ENCODE results near the gene ERLEC1. TPM values are rescaled to one million over a fixed set of nuclear protein-coding genes. Genes with fewer than 3 reads are reported as not detected.

ERLEC1 gene
- total RNA-seq, 2 experiments from 2014 or later, result 16.7 to 18.5 TPM

GRCh38 chr2:53765767-53766166 is 21.1 kb upstream of the ERLEC1 start:
- CTCF ChIA-PET, result no interaction called here

GRCh38 chr2:53767405-53768241 is 19.2 kb upstream of the ERLEC1 start, which contains the start of gene CHAC2:
CHAC2 (plus strand) TSS chr2:53767804; CDS start chr2:53767887, 83 bp downstream.
- H3K4me1 Mint-ChIP-seq (ENCODE audit: low read depth), result peaks cover 26% of the 10 kb centered on the region
- DNase-seq, result peak; percentile 91
- H3K36me3 Mint-ChIP-seq (ENCODE audit: low read depth), result peaks cover 22% of the 10 kb centered on the region
- H3K27me3 Mint-ChIP-seq (ENCODE audit: low read depth), result no peaks in the 10 kb centered on the region
- CTCF ChIA-PET, result interaction anchor here (0.6 to 1.4 kb wide), 6 partner anchors 17 to 999 kb away, joined by 3 to 6 read pairs (median 3); no protein-coding TSS in a partner anchor
- H3K4me3 Mint-ChIP-seq, result peak within 1 kb of the TSS; percentile 94
- intact Hi-C loops (cut with micrococcal nuclease), result loop anchor here (1.0 to 5.0 kb wide), 9 partner anchors 15 to 1465 kb away; partner anchors contain the start of genes ACYP2, CLHC1, EML6 and ERLEC1
- H3K9me3 Mint-ChIP-seq, result peaks cover 1% of the 10 kb centered on the region
- H3K27ac Mint-ChIP-seq, result peak within 1 kb of the TSS; percentile 93

More at GRCh38 chr2:53765767-53766166, 21.1 kb upstream of the ERLEC1 start:
- no peak for DNase-seq
- Mint-ChIP-seq H3K27me3 (ENCODE audit: low read depth) (no peaks in the 10 kb centered on the region), H3K9me3 (no peaks in the 10 kb centered on the region), H3K36me3 (ENCODE audit: low read depth) (peaks cover 22% of the 10 kb centered on the region), H3K4me3 (no peak overlapping the region), H3K4me1 (ENCODE audit: low read depth) (peaks cover 21% of the 10 kb centered on the region), H3K27ac (no peak overlapping the region)
- intact Hi-C loops (cut with micrococcal nuclease), result loop anchor here (2.0 to 5.0 kb wide), 4 partner anchors 287 to 1467 kb away; partner anchors contain the start of genes CLHC1, RPS27A and RTN4

- intact Hi-C loops (cut with micrococcal nuclease), result loop anchor here (5.0 kb wide), 3 partner anchors 284 to 1464 kb away; partner anchors contain the start of genes CLHC1 and RPS27A
- CTCF ChIA-PET, result interaction anchor here (0.9 to 1.4 kb wide), 3 partner anchors 16 to 29 kb away, joined by 3 to 6 read pairs (median 3); no protein-coding TSS in a partner anchor
- H3K4me3 Mint-ChIP-seq, result peak overlapping the region; percentile 94
Observed at GRCh38 chr2:53768242-53768542, 18.7 kb upstream of the ERLEC1 start.

GRCh38 chr2:53769318-53769945 is 17.4 kb upstream of the ERLEC1 start:
- no peak for DNase-seq
- intact Hi-C loops (cut with micrococcal nuclease), result loop anchor here (5.0 kb wide), 3 partner anchors 283 to 1463 kb away; partner anchors contain the start of genes CLHC1 and RPS27A
- H3K27ac Mint-ChIP-seq, result no peak overlapping the region
- H3K9me3 Mint-ChIP-seq, result peaks cover 1% of the 10 kb centered on the region
- H3K27me3 Mint-ChIP-seq (ENCODE audit: low read depth), result no peaks in the 10 kb centered on the region
- H3K36me3 Mint-ChIP-seq (ENCODE audit: low read depth), result peaks cover 16% of the 10 kb centered on the region
- CTCF ChIA-PET, result no interaction called here
- peaks cover 30% of the 10 kb centered on the region for H3K4me1 Mint-ChIP-seq (ENCODE audit: low read depth)
- peak overlapping the region; percentile 94 for H3K4me3 Mint-ChIP-seq

More at GRCh38 chr2:53768242-53768542, 18.7 kb upstream of the ERLEC1 start:
- peak overlapping the region; percentile 93 for H3K27ac Mint-ChIP-seq
- no peaks in the 10 kb centered on the region for H3K27me3 Mint-ChIP-seq (ENCODE audit: low read depth)
- peaks cover 1% of the 10 kb centered on the region for H3K9me3 Mint-ChIP-seq
- no peak for DNase-seq
- H3K36me3 Mint-ChIP-seq (ENCODE audit: low read depth), result peaks cover 20% of the 10 kb centered on the region
- H3K4me1 Mint-ChIP-seq (ENCODE audit: low read depth), result peaks cover 26% of the 10 kb centered on the region

- Mint-ChIP-seq H3K4me3 (no peak overlapping the region), H3K27me3 (ENCODE audit: low read depth) (no peaks in the 10 kb centered on the region), H3K4me1 (ENCODE audit: low read depth) (peaks cover 30% of the 10 kb centered on the region), H3K36me3 (ENCODE audit: low read depth) (peaks cover 16% of the 10 kb centered on the region), H3K27ac (peak overlapping the region; percentile 50), H3K9me3 (peaks cover 1% of the 10 kb centered on the region)
- CTCF ChIA-PET, result interaction anchor here (0.7 kb wide), 1 partner anchor 53 kb away, joined by 3 read pairs; no protein-coding TSS in a partner anchor
- intact Hi-C loops (cut with micrococcal nuclease), result no loop called here
- DNase-seq, result no peak
Observed at GRCh38 chr2:53770264-53770663, 16.6 kb upstream of the ERLEC1 start.

- H3K4me3 Mint-ChIP-seq, result no peak overlapping the region
- H3K27ac Mint-ChIP-seq, result peak overlapping the region; percentile 6
- H3K9me3 Mint-ChIP-seq, result no peaks in the 10 kb centered on the region
- H3K27me3 Mint-ChIP-seq (ENCODE audit: low read depth), result no peaks in the 10 kb centered on the region
- peaks cover 27% of the 10 kb centered on the region for H3K36me3 Mint-ChIP-seq (ENCODE audit: low read depth)
- CTCF ChIA-PET, result no interaction called here
- no peak for DNase-seq
- H3K4me1 Mint-ChIP-seq (ENCODE audit: low read depth), result peaks cover 31% of the 10 kb centered on the region
- intact Hi-C loops (cut with micrococcal nuclease), result no loop called here
Observed at GRCh38 chr2:53777134-53777533, 9.7 kb upstream of the ERLEC1 start.

- no peaks in the 10 kb centered on the region for H3K27me3 Mint-ChIP-seq (ENCODE audit: low read depth)
- no peak overlapping the region for H3K4me3 Mint-ChIP-seq
- peaks cover 25% of the 10 kb centered on the region for H3K36me3 Mint-ChIP-seq (ENCODE audit: low read depth)
- no peak for DNase-seq
- H3K27ac Mint-ChIP-seq, result no peak overlapping the region
- intact Hi-C loops (cut with micrococcal nuclease), result no loop called here
- peaks cover 36% of the 10 kb centered on the region for H3K4me1 Mint-ChIP-seq (ENCODE audit: low read depth)
- no peaks in the 10 kb centered on the region for H3K9me3 Mint-ChIP-seq
- CTCF ChIA-PET, result no interaction called here
Observed at GRCh38 chr2:53778536-53779162, 8.2 kb upstream of the ERLEC1 start.

- Mint-ChIP-seq H3K4me1 (ENCODE audit: low read depth) (peaks cover 45% of the 10 kb centered on the region), H3K27me3 (ENCODE audit: low read depth) (no peaks in the 10 kb centered on the region), H3K9me3 (no peaks in the 10 kb centered on the region), H3K4me3 (no peak overlapping the region), H3K36me3 (ENCODE audit: low read depth) (peaks cover 23% of the 10 kb centered on the region), H3K27ac (no peak overlapping the region)
- intact Hi-C loops (cut with micrococcal nuclease), result loop anchor here (10.0 kb wide), 3 partner anchors 495 to 1835 kb away; partner anchors contain the start of gene PPP4R3B
- CTCF ChIA-PET, result no interaction called here
- DNase-seq, result no peak
Observed at GRCh38 chr2:53780056-53780455, 6.8 kb upstream of the ERLEC1 start.

GRCh38 chr2:53782676-53783075 is 4.2 kb upstream of the ERLEC1 start:
- no peaks in the 10 kb centered on the region for H3K9me3 Mint-ChIP-seq
- no peak overlapping the region for H3K27ac Mint-ChIP-seq
- H3K27me3 Mint-ChIP-seq (ENCODE audit: low read depth), result no peaks in the 10 kb centered on the region
- intact Hi-C loops (cut with micrococcal nuclease), result loop anchor here (10.0 kb wide), 3 partner anchors 492 to 1832 kb away; partner anchors contain the start of gene PPP4R3B
- peaks cover 18% of the 10 kb centered on the region for H3K36me3 Mint-ChIP-seq (ENCODE audit: low read depth)
- H3K4me3 Mint-ChIP-seq, result no peak overlapping the region
- no peak for DNase-seq
- peaks cover 43% of the 10 kb centered on the region for H3K4me1 Mint-ChIP-seq (ENCODE audit: low read depth)
- CTCF ChIA-PET, result no interaction called here

GRCh38 chr2:53784436-53784835 is 2.4 kb upstream of the ERLEC1 start:
- intact Hi-C loops (cut with micrococcal nuclease), result loop anchor here (10.0 kb wide), 3 partner anchors 490 to 1830 kb away; partner anchors contain the start of gene PPP4R3B
- CTCF ChIA-PET, result interaction anchor here (1.5 kb wide), 1 partner anchor 17 kb away, joined by 6 read pairs; the partner anchor contains the start of gene CHAC2
- H3K27ac Mint-ChIP-seq, result no peak overlapping the region

GRCh38 chr2:53785366-53785765 is 1.5 kb upstream of the ERLEC1 start:
- intact Hi-C loops (cut with micrococcal nuclease), result loop anchor here (5.0 to 10.0 kb wide), 6 partner anchors 257 to 1829 kb away; partner anchors contain the start of genes PPP4R3B and RTN4
- H3K4me1 Mint-ChIP-seq (ENCODE audit: low read depth), result peaks cover 44% of the 10 kb centered on the region
- H3K27me3 Mint-ChIP-seq (ENCODE audit: low read depth), result no peaks in the 10 kb centered on the region
- peaks cover 6% of the 10 kb centered on the region for H3K36me3 Mint-ChIP-seq (ENCODE audit: low read depth)
- DNase-seq, result no peak
- H3K27ac Mint-ChIP-seq, result no peak overlapping the region
- H3K4me3 Mint-ChIP-seq, result peak overlapping the region; percentile 95
- CTCF ChIA-PET, result interaction anchor here (1.5 kb wide), 1 partner anchor 18 kb away, joined by 6 read pairs; the partner anchor contains the start of gene CHAC2
- no peaks in the 10 kb centered on the region for H3K9me3 Mint-ChIP-seq

More at GRCh38 chr2:53784436-53784835, 2.4 kb upstream of the ERLEC1 start:
- peak overlapping the region; percentile 19 for H3K4me3 Mint-ChIP-seq
- H3K4me1 Mint-ChIP-seq (ENCODE audit: low read depth), result peaks cover 46% of the 10 kb centered on the region
- H3K9me3 Mint-ChIP-seq, result no peaks in the 10 kb centered on the region
- no peaks in the 10 kb centered on the region for H3K27me3 Mint-ChIP-seq (ENCODE audit: low read depth)
- H3K36me3 Mint-ChIP-seq (ENCODE audit: low read depth), result peaks cover 12% of the 10 kb centered on the region
- no peak for DNase-seq
